Endodermal cell (in vitro differentiated cells): ENCODE measurements around the gene SLC25A23. TPM values are rescaled to one million over a fixed set of nuclear protein-coding genes. Genes with fewer than 3 reads are reported as not detected.
"Not testable (repeated sequence)": the region's sequence is repeated elsewhere in the genome, so short reads cannot be mapped to it uniquely, and the experiment has no call there.

ENCODE experiments used
- DNase-seq: peaks from one replicate; pipeline ENCODE4 v3.0.0-alpha.2; 2017
- H3K27ac ChIP-seq: 2 replicates; pipeline ENCODE4 v1.5.1; 2013; ENCODE audit warnings: mild to moderate bottlenecking, low read depth, low read length, moderate library complexity
- H3K27me3 ChIP-seq: 2 replicates; pipeline ENCODE4 v1.6.1; 2013; ENCODE audit warnings: mild to moderate bottlenecking, low read length, moderate library complexity; ENCODE audit not compliant: insufficient read depth, control insufficient read depth, poor library complexity, severe bottlenecking
- H3K36me3 ChIP-seq: 2 replicates; pipeline ENCODE4 v1.7.0; 2013; ENCODE audit warnings: mild to moderate bottlenecking, low read length, moderate library complexity; ENCODE audit not compliant: control insufficient read depth, insufficient read depth
- H3K4me1 ChIP-seq: one replicate; pipeline ENCODE4 v1.7.0; 2013; ENCODE audit warnings: low read length; ENCODE audit not compliant: control insufficient read depth, insufficient read depth
- H3K4me3 ChIP-seq: 2 replicates; pipeline ENCODE4 v1.5.1; 2013; ENCODE audit warnings: mild to moderate bottlenecking, low read length, moderate library complexity
- H3K9ac ChIP-seq: 2 replicates; pipeline ENCODE4 v1.6.1; 2013; ENCODE audit warnings: mild to moderate bottlenecking, low read length, moderate library complexity; ENCODE audit not compliant: poor library complexity, severe bottlenecking; ENCODE audit errors: extremely low read depth
- H3K9me3 ChIP-seq: 2 replicates; pipeline ENCODE4 v1.6.1; 2013; ENCODE audit warnings: mild to moderate bottlenecking, low read length, moderate library complexity; ENCODE audit not compliant: control insufficient read depth
- H3K27ac Mint-ChIP-seq: 2 replicates; pipeline ENCODE4 v1.8.0; 2020; ENCODE audit warnings: mixed read lengths
- H3K27me3 Mint-ChIP-seq: 2 replicates; pipeline ENCODE4 v1.8.0; 2021; ENCODE audit warnings: mild to moderate bottlenecking, mixed read lengths; ENCODE audit not compliant: insufficient read depth
- H3K36me3 Mint-ChIP-seq: 2 replicates; pipeline ENCODE4 v1.8.0; 2020; ENCODE audit warnings: low read depth, mixed read lengths
- H3K4me1 Mint-ChIP-seq: 2 replicates; pipeline ENCODE4 v1.8.0; 2020; ENCODE audit warnings: mixed read lengths
- H3K4me3 Mint-ChIP-seq: 2 replicates; pipeline ENCODE4 v1.8.0; 2020; ENCODE audit warnings: mild to moderate bottlenecking, moderate library complexity, mixed read lengths
- H3K9me3 Mint-ChIP-seq: 2 replicates; pipeline ENCODE4 v1.8.0; 2020; ENCODE audit warnings: mild to moderate bottlenecking, mixed read lengths
- WGBS, 2 experiments: methylation state at CpG; one replicate each; pipeline versions ENCODE4 v1.1.5 to v1.1.7; 2013; ENCODE audit warnings: missing lambda C conversion rate in 2 of 2, mixed read lengths in 1 of 2; ENCODE audit not compliant: insufficient coverage in 1 of 2, insufficient read length in 1 of 2; 5-methylcytosine and 5-hydroxymethylcytosine counted together
- long read RNA-seq, 4 experiments: library from polyadenylated mRNA in 2 of 4; library from RNA in 1 of 4; library from capped mRNA in 1 of 4; stranded (forward) in 3 of 4; unstranded in 1 of 4; transcript quantifications; one replicate each; pipeline ENCODE4 v2.0.0, GENCODE V29; 2020 to 2021; ENCODE audit warnings: inconsistent platforms in 1 of 4
- polyA plus RNA-seq, 2 experiments: library from polyadenylated mRNA; stranded (reverse); fragments of 50-300 nt; gene quantifications; one replicate each; pipeline ENCODE4 v1.2.3, GENCODE V29; 2013
- total RNA-seq, 2 donors: library from RNA; stranded (reverse); fragmentation: NEBNext Ultra II Directional in 1 of 2; extraction: Animal tissue kit (Norgen Biotek cat#: 25700) in 1 of 2; gene quantifications; 2 replicates in 1 of 2; 3 replicates in 1 of 2; pipeline ENCODE4 v1.2.1, GENCODE V29; 2021
- TF ChIP-seq, protein P1 (sequence below): fragments of 200-600 bp; sonication (generic); conservative IDR thresholded peaks from 2 replicates; pipeline ENCODE4 v1.5.0; 2021; ENCODE audit warnings: antibody characterized with exemption, mild to moderate bottlenecking

The SLC25A23 gene
- 10 to 100 TPM; 34.9 to 39.5 TPM for total RNA-seq
- 47.3 TPM for polyA plus RNA-seq (2013, experiment 1 of 2)
- polyA plus RNA-seq (2013, experiment 2 of 2) = 45.8 TPM
- long read RNA-seq, experiment 1, partial matches to known transcripts = 2 of 19 reads
- long read RNA-seq, experiment 1, other reads (novel, unspliced or antisense) = 13 of 19 reads
- long read RNA-seq, experiment 2, transcript SLC25A23-202 (10 exons, 3,425 nt) = major isoform, 39 of 73 reads
- long read RNA-seq, experiment 2, partial matches to known transcripts = 3 of 73 reads
- long read RNA-seq, experiment 2, other reads (novel, unspliced or antisense) = 30 of 73 reads
- long read RNA-seq, experiment 3, partial matches to known transcripts = 0 of 2 reads
- long read RNA-seq, experiment 3, other reads (novel, unspliced or antisense) = 2 of 2 reads
- long read RNA-seq, experiment 4, partial matches to known transcripts = 0 of 2 reads
- long read RNA-seq, experiment 4, other reads (novel, unspliced or antisense) = 2 of 2 reads

DNA sequence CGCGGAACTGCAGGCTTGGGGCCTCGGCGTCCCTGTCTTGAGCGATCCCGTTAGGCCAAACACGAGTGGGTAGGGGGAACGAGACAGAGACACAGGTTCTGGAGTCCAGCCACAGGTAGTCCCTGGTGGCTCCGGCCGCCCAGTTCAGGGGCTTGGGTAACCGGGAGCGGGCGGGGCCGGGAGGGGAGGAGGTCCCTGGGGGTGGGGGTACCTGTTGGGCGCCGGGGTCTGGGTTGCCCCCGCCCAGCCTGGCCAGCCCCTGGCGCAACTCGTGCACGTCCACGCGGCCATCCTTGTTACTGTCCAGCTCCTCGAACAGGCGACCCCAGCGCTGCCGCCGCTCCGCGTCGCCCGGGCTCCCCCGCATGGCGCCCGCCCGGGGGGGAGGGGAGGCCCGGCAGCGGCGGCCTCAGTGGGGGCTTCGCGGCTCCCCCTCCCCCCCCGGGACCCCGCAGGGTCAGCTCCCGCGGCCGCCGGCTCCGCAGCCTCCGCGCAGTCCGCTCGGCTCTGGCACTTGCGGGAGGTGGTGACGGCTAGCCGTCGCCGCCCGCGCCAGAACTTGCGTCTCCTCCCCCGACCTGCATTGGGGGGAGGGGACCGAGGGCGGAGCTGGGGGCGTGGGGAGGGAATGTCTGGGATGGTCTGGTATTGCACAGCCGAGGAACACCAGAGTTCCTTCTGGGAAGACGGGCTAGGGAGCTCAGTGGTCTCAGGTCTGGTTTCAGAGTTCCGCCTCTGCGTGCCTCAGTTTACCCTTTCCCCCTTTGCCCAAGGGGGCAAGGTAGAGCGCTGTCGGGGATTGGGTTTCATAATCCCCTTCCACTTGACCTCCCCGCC, at the start of gene SLC25A23:
Gene SLC25A23 (minus strand): TSS at position 531 of the 837 bp plus-strand sequence. CDS start 164 bp downstream, at position 367.
- Histone ChIP-seq H3K27me3 (peaks cover 4% of the 10 kb centered on the region), H3K27ac (peak within 1 kb of the TSS; percentile 25), H3K9ac (peak within 1 kb of the TSS; percentile 30), H3K9me3 (peaks cover 12% of the 10 kb centered on the region), H3K4me1 (no peaks in the 10 kb centered on the region), H3K36me3 (peaks cover 17% of the 10 kb centered on the region), H3K4me3 (peak within 1 kb of the TSS; percentile 87)
- peaks cover 7% of the 10 kb centered on the region for H3K4me1 Mint-ChIP-seq
- WGBS, 2 experiments = 0 to 1% methylated on average over 3 to 68 of the region's 70 CpGs
- peak within 1 kb of the TSS; percentile 69 for H3K4me3 Mint-ChIP-seq
- H3K27ac Mint-ChIP-seq = peak within 1 kb of the TSS; percentile 92
- H3K9me3 Mint-ChIP-seq = peaks cover 10% of the 10 kb centered on the region
- H3K36me3 Mint-ChIP-seq = peaks cover 20% of the 10 kb centered on the region
- peak; percentile 92 for DNase-seq
- H3K27me3 Mint-ChIP-seq = peaks cover 23% of the 10 kb centered on the region
- TF ChIP-seq, protein P1, sequence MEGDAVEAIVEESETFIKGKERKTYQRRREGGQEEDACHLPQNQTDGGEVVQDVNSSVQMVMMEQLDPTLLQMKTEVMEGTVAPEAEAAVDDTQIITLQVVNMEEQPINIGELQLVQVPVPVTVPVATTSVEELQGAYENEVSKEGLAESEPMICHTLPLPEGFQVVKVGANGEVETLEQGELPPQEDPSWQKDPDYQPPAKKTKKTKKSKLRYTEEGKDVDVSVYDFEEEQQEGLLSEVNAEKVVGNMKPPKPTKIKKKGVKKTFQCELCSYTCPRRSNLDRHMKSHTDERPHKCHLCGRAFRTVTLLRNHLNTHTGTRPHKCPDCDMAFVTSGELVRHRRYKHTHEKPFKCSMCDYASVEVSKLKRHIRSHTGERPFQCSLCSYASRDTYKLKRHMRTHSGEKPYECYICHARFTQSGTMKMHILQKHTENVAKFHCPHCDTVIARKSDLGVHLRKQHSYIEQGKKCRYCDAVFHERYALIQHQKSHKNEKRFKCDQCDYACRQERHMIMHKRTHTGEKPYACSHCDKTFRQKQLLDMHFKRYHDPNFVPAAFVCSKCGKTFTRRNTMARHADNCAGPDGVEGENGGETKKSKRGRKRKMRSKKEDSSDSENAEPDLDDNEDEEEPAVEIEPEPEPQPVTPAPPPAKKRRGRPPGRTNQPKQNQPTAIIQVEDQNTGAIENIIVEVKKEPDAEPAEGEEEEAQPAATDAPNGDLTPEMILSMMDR = no peak

DNA sequence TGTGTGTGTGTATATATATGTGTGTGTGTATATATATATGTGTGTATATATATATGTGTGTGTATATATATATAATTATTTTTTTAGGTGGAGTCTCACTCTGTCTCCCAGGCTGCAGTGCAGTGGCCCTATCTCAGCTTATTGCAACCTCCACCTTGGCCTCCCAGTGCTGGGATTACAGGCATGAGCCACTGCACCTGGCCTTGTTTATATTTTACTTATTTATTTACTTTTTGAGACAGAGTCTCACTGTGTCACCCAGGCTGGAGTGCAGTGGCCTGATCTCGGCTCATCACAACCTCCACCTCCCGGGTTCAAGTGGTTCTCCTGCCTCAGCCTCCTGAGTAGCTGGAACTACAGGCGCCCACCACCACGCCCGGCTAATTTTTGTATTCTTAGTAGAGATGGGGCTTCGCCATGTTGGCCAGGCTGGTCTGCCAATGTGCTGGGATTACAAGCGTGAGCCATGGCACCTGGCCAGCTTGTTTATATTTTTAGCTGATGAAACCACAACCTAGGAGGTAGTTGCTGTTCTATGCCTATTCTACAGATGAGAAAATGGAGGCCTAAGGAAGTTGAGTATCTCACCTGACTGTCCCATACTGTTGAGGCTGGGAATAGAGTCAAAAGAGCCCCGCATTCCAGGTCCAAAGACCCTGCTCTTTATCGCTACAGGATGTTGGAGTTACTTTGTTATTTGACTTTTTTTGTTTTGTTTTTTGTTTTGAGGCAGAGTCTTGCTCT, 48.6 kb upstream of the SLC25A23 start:
- H3K9me3 ChIP-seq, H3K9ac ChIP-seq, H3K4me3 Mint-ChIP-seq, H3K9me3 Mint-ChIP-seq, H3K27me3 Mint-ChIP-seq, H3K27ac ChIP-seq, H3K36me3 ChIP-seq, DNase-seq, H3K4me3 ChIP-seq, H3K36me3 Mint-ChIP-seq, H3K4me1 Mint-ChIP-seq, H3K27ac Mint-ChIP-seq, H3K4me1 ChIP-seq, H3K27me3 ChIP-seq: not testable (repeated sequence)
- WGBS, 2 experiments = 85 to 92% methylated on average over 5 to 9 of the region's 9 CpGs

DNA sequence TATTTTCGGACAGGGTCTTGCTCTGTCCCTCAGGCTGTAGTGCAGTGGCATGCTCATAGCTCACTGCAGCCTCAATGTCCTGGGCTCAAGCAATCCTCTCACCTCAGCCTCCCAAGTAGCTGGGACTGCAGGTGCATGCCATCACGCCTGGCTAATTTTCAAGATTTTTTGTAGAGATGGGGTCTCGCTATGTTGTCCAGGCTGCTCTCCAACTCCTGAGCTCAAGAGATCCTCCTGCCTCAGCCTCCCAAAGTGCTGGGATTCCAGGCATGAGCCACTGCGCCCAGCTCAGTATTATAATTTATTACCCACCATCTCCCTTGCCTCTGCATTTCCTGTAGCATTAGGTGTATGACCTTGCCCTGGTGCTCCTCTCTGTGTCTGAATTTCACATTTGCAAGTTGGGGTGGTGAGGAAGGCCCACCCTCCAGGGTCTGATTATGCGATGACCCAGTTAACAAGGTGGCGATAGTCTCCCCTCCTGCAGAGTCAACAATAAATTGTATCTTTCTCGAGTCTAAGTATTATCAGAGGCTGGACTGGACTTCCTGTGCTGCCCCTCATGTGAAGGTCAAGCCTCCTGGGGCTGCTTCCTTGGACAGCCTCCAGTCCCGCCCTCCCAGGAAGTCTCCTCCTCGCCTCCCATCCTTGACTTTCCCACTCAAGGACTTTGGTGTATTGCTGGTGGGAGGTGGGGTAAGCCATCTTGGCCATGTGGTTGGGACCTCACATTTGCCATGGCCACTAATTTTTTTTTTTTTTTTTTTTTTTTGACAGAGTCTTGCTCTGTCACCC, 44.0 kb upstream of the SLC25A23 start:
- H3K36me3 Mint-ChIP-seq = no peaks in the 10 kb centered on the region
- WGBS, 2 experiments = 93 to 94% methylated on average over 4 to 8 of the region's 9 CpGs
- Histone ChIP-seq H3K36me3 (no peaks in the 10 kb centered on the region), H3K9ac (no peak overlapping the region), H3K4me1 (no peaks in the 10 kb centered on the region), H3K27ac (no peak overlapping the region), H3K4me3 (no peak overlapping the region), H3K27me3 (peaks cover 38% of the 10 kb centered on the region), H3K9me3 (no peaks in the 10 kb centered on the region)
- H3K4me3 Mint-ChIP-seq = no peak overlapping the region
- H3K4me1 Mint-ChIP-seq = peaks cover 3% of the 10 kb centered on the region
- DNase-seq = no peak
- H3K9me3 Mint-ChIP-seq = no peaks in the 10 kb centered on the region
- no peak overlapping the region for H3K27ac Mint-ChIP-seq
- TF ChIP-seq, protein P1 = no peak
- H3K27me3 Mint-ChIP-seq = peaks cover 45% of the 10 kb centered on the region
